Right lobe of liver (tissue), 4 donors: Measurements from ENCODE around the gene ZNF331.

Experiments
- CTCF ChIP-seq, 4 donors: fragments of 200-600 bp in 3 of 4; fragments of 450-650 bp in 1 of 4; IDR thresholded peaks; one replicate each; pipeline versions ENCODE4 v1.5.1 to v1.8.0; 2016 to 2022; ENCODE audit warnings: antibody characterized with exemption in 4 of 4, mild to moderate bottlenecking in 2 of 4
- POLR2A ChIP-seq: fragments of 450-650 bp; IDR thresholded peaks from one replicate; pipeline ENCODE4 v1.6.1; 2017; ENCODE audit warnings: antibody characterized with exemption, mild to moderate bottlenecking
- donor health status: DM: no; HTN: no; CAD: no.
- donor health status: DM: no; HTN: no; CAD: no.
- donor health status: DM: no; HTN: yes; CAD: no.

- no peak for TF ChIP-seq CTCF (IDR thresholded peaks at IDR 0.05)
- no peak for TF ChIP-seq POLR2A
Observed at GRCh38 chr19:53554804-53555203, 16.9 kb downstream of the ZNF331 start.
